Natural killer cell (primary cell): ENCODE measurements around the gene LGALS3BP. TPM values are rescaled to one million over a fixed set of nuclear protein-coding genes. Genes with fewer than 3 reads are reported as not detected.

Experiments
- ATAC-seq, 3 donors: fragments of 150-1000 bp in 2 of 3; fragments of 200-7000 bp in 1 of 3; cut with Tn5 transposase; 1 replicate in 1 of 3; 2 replicates in 2 of 3; pipeline ENCODE4 v1.10.0; 2021; ENCODE audit warnings: mild to moderate bottlenecking in 2 of 3, moderate library complexity in 2 of 3
- DNase-seq, 2 donors: peaks; one replicate each; pipeline versions ENCODE4 v3.0.0 to v3.0.0-alpha.2; 2013 to 2021; ENCODE audit warnings: mixed read lengths in 1 of 2
- H3K27ac ChIP-seq: one replicate; pipeline ENCODE4 v1.5.1; 2013; ENCODE audit warnings: mild to moderate bottlenecking, low read length
- H3K27me3 ChIP-seq: one replicate; pipeline ENCODE4 v1.6.1; 2013; ENCODE audit warnings: low read length; ENCODE audit not compliant: control insufficient read depth, insufficient read depth
- H3K36me3 ChIP-seq: one replicate; pipeline ENCODE4 v1.6.1; 2013; ENCODE audit warnings: low read length; ENCODE audit not compliant: control insufficient read depth, insufficient read depth
- H3K4me1 ChIP-seq: one replicate; pipeline ENCODE4 v1.6.1; 2013; ENCODE audit warnings: low read length; ENCODE audit not compliant: control insufficient read depth, insufficient read depth
- H3K4me3 ChIP-seq: one replicate; pipeline ENCODE4 v1.5.1; 2013; ENCODE audit warnings: low read length
- H3K9me3 ChIP-seq: one replicate; pipeline ENCODE4 v1.6.1; 2013; ENCODE audit warnings: low read length; ENCODE audit not compliant: control insufficient read depth, insufficient read depth
- H3K27ac Mint-ChIP-seq, 2 donors: one replicate each; pipeline ENCODE4 v1.8.0; 2022; ENCODE audit warnings: mild to moderate bottlenecking in 2 of 2, mixed read lengths in 2 of 2, moderate library complexity in 1 of 2
- H3K27me3 Mint-ChIP-seq, 2 donors: one replicate each; pipeline ENCODE4 v1.8.0; 2022; ENCODE audit warnings: low read depth in 2 of 2, mixed read lengths in 2 of 2
- H3K36me3 Mint-ChIP-seq: one replicate; pipeline ENCODE4 v1.8.0; 2022; ENCODE audit warnings: mixed read lengths
- H3K4me1 Mint-ChIP-seq, 2 donors: one replicate each; pipeline ENCODE4 v1.8.0; 2022; ENCODE audit warnings: mixed read lengths in 2 of 2
- H3K4me3 Mint-ChIP-seq: one replicate; pipeline ENCODE4 v1.8.0; 2022; ENCODE audit warnings: mild to moderate bottlenecking, moderate library complexity, mixed read lengths
- H3K9me3 Mint-ChIP-seq, 2 donors: one replicate each; pipeline ENCODE4 v1.8.0; 2022; ENCODE audit warnings: mixed read lengths in 2 of 2
- WGBS: methylation state at CpG from one replicate; pipeline ENCODE4 v1.1.7; 2013; ENCODE audit warnings: missing lambda C conversion rate; ENCODE audit not compliant: insufficient coverage; 5-methylcytosine and 5-hydroxymethylcytosine counted together
- intact Hi-C: fragments of 100-400 bp; cut with micrococcal nuclease; formaldehyde crosslinking; loops from one replicate; pipeline ENCODE4 v1.14.2; 2022
- total RNA-seq, 4 donors: library from RNA; stranded (reverse); fragments of 120-200 nt in 1 of 4; gene quantifications; one replicate each; pipeline versions ENCODE4 v1.2.3 to v1.2.4, GENCODE V29; 2013 to 2022
- TF ChIP-seq, protein P1 (sequence below): fragments of 200-600 bp; IDR thresholded peaks from one replicate; pipeline ENCODE4 v1.8.0; 2022; ENCODE audit warnings: antibody characterized with exemption

Gene LGALS3BP
- total RNA-seq, 3 donors from 2014 or later (not counting 1 experiment from before 2014, with no cell fraction given), result 4.2 to 8.8 (median 4.2) TPM

GRCh38 chr17:79003661-79004411 is 24.1 kb upstream of the LGALS3BP start:
- no peak for DNase-seq
- Histone ChIP-seq H3K27ac (no peak overlapping the region), H3K27me3 (no peaks in the 10 kb centered on the region), H3K36me3 (peaks cover 4% of the 10 kb centered on the region), H3K4me3 (no peak overlapping the region), H3K9me3 (no peaks in the 10 kb centered on the region), H3K4me1 (peaks cover 37% of the 10 kb centered on the region)
- no peak overlapping the region for H3K4me3 Mint-ChIP-seq
- H3K27me3 Mint-ChIP-seq, result no peaks in the 10 kb centered on the region
- 83% methylated on average over 3 of the region's 3 CpGs for WGBS
- H3K9me3 Mint-ChIP-seq, result no peaks in the 10 kb centered on the region
- TF ChIP-seq, protein P1, sequence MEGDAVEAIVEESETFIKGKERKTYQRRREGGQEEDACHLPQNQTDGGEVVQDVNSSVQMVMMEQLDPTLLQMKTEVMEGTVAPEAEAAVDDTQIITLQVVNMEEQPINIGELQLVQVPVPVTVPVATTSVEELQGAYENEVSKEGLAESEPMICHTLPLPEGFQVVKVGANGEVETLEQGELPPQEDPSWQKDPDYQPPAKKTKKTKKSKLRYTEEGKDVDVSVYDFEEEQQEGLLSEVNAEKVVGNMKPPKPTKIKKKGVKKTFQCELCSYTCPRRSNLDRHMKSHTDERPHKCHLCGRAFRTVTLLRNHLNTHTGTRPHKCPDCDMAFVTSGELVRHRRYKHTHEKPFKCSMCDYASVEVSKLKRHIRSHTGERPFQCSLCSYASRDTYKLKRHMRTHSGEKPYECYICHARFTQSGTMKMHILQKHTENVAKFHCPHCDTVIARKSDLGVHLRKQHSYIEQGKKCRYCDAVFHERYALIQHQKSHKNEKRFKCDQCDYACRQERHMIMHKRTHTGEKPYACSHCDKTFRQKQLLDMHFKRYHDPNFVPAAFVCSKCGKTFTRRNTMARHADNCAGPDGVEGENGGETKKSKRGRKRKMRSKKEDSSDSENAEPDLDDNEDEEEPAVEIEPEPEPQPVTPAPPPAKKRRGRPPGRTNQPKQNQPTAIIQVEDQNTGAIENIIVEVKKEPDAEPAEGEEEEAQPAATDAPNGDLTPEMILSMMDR, result no peak
- intact Hi-C loops, result no loop called here
- peaks cover 58 to 73% of the 10 kb centered on the region in 2 donors for H3K4me1 Mint-ChIP-seq
- ATAC-seq, result no peak
- H3K36me3 Mint-ChIP-seq, result no peaks in the 10 kb centered on the region
- peak overlapping the region in 1 of 2 donors; percentile 76 for H3K27ac Mint-ChIP-seq

DNA sequence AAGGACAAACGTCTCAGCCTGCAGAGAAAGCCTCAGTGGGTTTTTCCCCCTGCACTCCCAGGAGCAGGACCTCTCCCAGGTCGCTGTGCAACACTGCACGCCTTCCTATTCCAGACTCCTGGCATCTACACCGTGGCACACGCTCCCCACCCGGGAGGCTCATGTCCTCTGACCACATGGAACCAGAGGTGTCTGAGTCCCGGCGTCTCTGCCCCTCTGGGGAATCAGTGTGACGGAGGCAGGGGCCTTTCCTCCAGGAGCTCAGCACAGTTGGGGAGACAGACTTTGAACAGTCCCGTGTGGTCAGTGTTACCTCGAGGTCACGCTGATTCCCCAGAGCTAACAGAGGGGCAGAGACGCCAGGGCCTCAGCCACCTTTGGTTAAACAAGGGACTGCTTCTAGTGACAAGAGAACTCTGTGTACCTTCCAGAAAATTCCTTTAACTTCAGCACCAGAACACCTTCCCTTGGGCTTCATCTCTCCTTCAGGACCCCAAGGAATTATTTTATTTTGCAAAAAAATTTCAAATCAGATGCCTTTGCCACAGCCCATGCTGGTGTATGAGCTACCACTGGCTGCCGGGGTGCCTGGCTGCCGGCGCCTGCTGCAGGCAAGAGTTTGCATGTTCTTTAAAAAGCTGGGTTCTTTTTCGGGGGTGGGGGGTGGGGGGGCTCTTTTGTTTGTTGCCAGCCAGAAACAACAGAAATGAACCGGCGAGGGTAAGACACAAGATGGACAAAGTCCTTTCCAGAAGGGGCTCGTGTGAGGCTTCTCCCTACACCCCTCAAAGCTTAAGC is 23.3 kb upstream of the LGALS3BP start:
- H3K27ac Mint-ChIP-seq, result peak overlapping the region in 1 of 2 donors; percentile 76
- intact Hi-C loops, result no loop called here
- no peak overlapping the region for H3K4me3 Mint-ChIP-seq
- peaks cover 28% of the 10 kb centered on the region for H3K4me1 ChIP-seq
- H3K27ac ChIP-seq, result no peak overlapping the region
- H3K4me1 Mint-ChIP-seq, result peaks cover 49 to 64% of the 10 kb centered on the region in 2 donors
- H3K9me3 ChIP-seq, result no peaks in the 10 kb centered on the region
- H3K36me3 ChIP-seq, result peaks cover 6% of the 10 kb centered on the region
- ATAC-seq (no peak), DNase-seq (no peak)
- TF ChIP-seq, protein P1, result no peak
- H3K36me3 Mint-ChIP-seq, result no peaks in the 10 kb centered on the region
- no peaks in the 10 kb centered on the region for H3K27me3 Mint-ChIP-seq
- no peak overlapping the region for H3K4me3 ChIP-seq
- WGBS, result 90% methylated on average over 20 of the region's 20 CpGs
- no peaks in the 10 kb centered on the region for H3K9me3 Mint-ChIP-seq
- no peaks in the 10 kb centered on the region for H3K27me3 ChIP-seq

DNA sequence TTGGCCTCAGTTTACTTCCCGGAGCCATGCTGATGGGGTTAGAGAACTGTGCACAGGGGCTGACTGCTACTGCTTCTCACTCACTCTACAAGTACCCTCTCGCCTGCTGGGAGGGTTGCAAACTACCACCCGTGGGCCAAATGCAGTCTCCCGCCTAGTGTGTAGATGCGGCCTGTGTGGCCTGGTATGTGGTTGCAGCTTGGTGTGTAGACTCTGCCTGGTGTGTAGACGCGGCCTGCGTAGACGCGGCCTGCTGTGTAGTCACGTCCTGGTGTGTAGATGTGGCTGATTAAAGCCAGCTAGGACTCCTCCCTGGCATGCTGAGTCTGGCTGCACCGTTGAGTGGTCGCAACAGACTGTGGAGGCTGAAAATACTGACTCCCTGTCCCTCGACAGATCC is 22.6 kb upstream of the LGALS3BP start:
- Mint-ChIP-seq H3K9me3 (no peaks in the 10 kb centered on the region), H3K27ac (peak overlapping the region in 1 of 2 donors; percentile 67), H3K36me3 (no peaks in the 10 kb centered on the region), H3K27me3 (no peaks in the 10 kb centered on the region), H3K4me3 (no peak overlapping the region), H3K4me1 (peaks cover 42 to 57% of the 10 kb centered on the region in 2 donors)
- Histone ChIP-seq H3K27me3 (no peaks in the 10 kb centered on the region), H3K4me3 (no peak overlapping the region), H3K36me3 (peaks cover 13% of the 10 kb centered on the region), H3K4me1 (peaks cover 21% of the 10 kb centered on the region), H3K27ac (no peak overlapping the region), H3K9me3 (no peaks in the 10 kb centered on the region)
- DNase-seq, result no peak
- intact Hi-C loops, result no loop called here
- TF ChIP-seq, protein P1, result no peak
- peak in 1 of 3 donors; percentile 16 for ATAC-seq
- 90% methylated on average over 14 of the region's 14 CpGs for WGBS
